ENCODE results near the gene ZC3H14.

The ZC3H14 gene

DNA sequence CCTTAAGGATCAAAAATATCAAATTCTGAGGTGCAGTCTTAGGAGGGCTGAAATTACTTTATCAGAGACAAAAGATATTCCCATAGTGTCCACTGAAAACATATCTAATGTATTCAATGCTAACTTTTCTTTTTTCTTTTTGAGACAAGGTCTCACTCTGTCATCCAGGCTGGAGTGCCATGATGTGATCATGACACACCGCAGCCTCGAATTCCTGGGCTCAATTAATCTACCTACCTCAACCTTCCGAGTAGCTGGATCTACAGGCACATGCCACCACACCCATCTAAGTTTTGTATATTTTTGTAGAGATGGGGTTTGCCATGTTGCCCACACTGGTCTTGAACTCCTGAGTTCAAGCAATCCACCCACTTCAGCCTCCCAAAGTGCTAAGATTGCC is 68.3 kb downstream of the ZC3H14 start:
- no peak for DNase-seq
- in situ Hi-C loops (cut with HindIII; ENCODE audit: low pct_ligation_motif_present, low pct_unique_long_range_greater_than_20kb, low sequenced_read_pairs): no loop called here

- in situ Hi-C loops (cut with HindIII; ENCODE audit: low pct_ligation_motif_present, low pct_unique_long_range_greater_than_20kb, low sequenced_read_pairs): no loop called here
- no peak for DNase-seq
These were observed 69.7 kb downstream of the ZC3H14 start for GRCh38 chr14:88632512-88632911.

GRCh38 chr14:88639221-88639620 is 76.4 kb downstream of the ZC3H14 start:
- in situ Hi-C loops (cut with HindIII; ENCODE audit: low pct_ligation_motif_present, low pct_unique_long_range_greater_than_20kb, low sequenced_read_pairs): no loop called here
- DNase-seq: no peak

GRCh38 chr14:88660056-88660455 is 97.2 kb downstream of the ZC3H14 start:
- DNase-seq: no peak
- in situ Hi-C loops (cut with HindIII; ENCODE audit: low pct_ligation_motif_present, low pct_unique_long_range_greater_than_20kb, low sequenced_read_pairs): no loop called here

DNA sequence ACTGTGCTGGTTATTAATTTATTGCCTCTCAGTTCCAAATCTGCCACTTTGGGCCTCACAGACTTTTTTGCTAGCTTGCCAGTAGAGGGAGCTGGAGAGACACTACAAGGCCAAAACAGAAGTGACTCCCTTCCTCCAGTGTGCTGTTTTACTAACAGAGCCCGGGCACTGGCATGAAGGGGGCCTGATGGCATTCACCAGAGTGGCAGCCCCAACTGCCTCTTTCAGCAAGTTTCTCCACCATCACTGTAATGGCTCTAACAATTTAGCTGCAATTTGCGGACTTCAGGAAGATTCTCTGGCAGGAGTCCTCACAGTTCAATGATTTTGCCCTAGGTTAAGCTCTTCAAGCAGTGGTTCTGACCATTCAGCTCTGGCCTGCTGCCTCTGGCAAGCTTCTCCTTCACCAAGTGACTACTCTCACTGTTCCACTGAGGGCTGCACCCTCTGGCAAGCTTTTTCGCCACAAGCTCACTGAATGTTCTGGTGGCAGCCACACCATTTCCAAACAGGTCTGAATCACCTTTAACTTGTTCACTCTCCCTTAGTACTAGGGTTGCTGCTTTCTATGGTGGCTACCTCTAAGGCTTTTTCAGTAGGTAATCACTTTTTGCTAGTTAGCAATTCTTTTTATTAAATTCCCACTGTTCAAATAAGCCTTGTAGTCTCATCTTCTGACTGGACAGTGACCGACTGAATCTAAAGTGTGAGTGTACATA is 104.9 kb downstream of the ZC3H14 start:
- in situ Hi-C loops (cut with HindIII; ENCODE audit: low pct_ligation_motif_present, low pct_unique_long_range_greater_than_20kb, low sequenced_read_pairs): no loop called here
- DNase-seq: peak; percentile 64

DNA sequence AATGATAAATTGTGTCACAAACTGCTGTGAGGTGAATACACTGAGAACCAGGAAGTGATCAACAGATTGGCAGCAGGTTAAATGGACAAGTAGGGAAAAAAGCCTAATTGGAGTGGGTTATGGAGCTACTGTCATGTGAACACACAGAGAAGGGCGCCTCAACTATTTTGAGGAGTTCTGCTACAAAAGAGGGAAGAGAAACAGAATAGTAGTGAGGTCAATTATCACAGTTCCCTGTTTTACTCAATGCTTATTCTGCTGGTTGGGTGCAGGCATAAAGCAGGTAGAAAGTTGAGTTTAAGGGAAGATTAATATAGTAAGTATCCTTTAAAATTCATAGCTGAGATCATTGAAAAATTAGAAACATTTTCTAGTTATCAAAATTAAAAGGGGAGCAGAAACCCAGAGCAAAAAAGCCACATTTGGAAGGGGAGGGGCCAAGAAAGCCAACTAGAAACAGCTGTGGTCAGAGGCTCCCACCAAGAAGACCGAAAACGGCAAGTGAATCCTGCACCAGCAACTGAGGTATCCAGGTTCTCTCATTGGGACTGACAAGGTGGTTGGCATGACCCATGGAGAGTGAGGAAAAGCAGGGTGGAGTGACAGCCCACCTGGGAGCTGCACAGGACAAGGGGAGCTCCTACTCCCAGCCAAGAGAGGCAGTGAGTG is 105.7 kb downstream of the ZC3H14 start:
- no peak for DNase-seq
- in situ Hi-C loops (cut with HindIII; ENCODE audit: low pct_ligation_motif_present, low pct_unique_long_range_greater_than_20kb, low sequenced_read_pairs): no loop called here

- in situ Hi-C loops (cut with HindIII; ENCODE audit: low pct_ligation_motif_present, low pct_unique_long_range_greater_than_20kb, low sequenced_read_pairs): no loop called here
- DNase-seq: no peak
These were observed 106.5 kb downstream of the ZC3H14 start for GRCh38 chr14:88669346-88669745.
